CD14-positive monocyte (primary cell): ENCODE measurements around the gene NAA40. TPM values are rescaled to one million over a fixed set of nuclear protein-coding genes. Genes with fewer than 3 reads are reported as not detected.

Experiments used
- DNase-seq, 3 donors: peaks; one replicate each; pipeline ENCODE4 v3.0.0-alpha.2; 2011 to 2022
- H2AFZ ChIP-seq: 2 replicates; pipeline ENCODE4 v1.6.0; 2012; ENCODE audit warnings: mild to moderate bottlenecking, low read depth, low read length, inconsistent platforms; ENCODE audit not compliant: insufficient read depth, poor library complexity, severe bottlenecking
- H3K27ac ChIP-seq, 2 donors: 1 replicate in 1 of 2; 2 replicates in 1 of 2; pipeline ENCODE4 v1.5.1; 2012 to 2013; ENCODE audit warnings: low read length in 2 of 2, control low read depth in 1 of 2, inconsistent platforms in 1 of 2, low read depth in 1 of 2, mild to moderate bottlenecking in 1 of 2
- H3K27me3 ChIP-seq, 2 donors: one replicate each; pipeline versions ENCODE4 v1.6.0 to v1.6.1; 2011 to 2013; ENCODE audit warnings: low read length in 2 of 2; ENCODE audit not compliant: control insufficient read depth in 2 of 2, insufficient read depth in 2 of 2
- H3K36me3 ChIP-seq, 2 donors: replicated peaks in 1 of 2; 1 replicate in 1 of 2; 2 replicates in 1 of 2; pipeline versions ENCODE4 v1.5.1 to v1.6.1; 2012 to 2013; ENCODE audit warnings: low read length in 2 of 2, control low read depth in 1 of 2, inconsistent platforms in 1 of 2, mild to moderate bottlenecking in 1 of 2; ENCODE audit not compliant: insufficient read depth in 2 of 2, control insufficient read depth in 1 of 2
- H3K4me1 ChIP-seq, 2 donors: 1 replicate in 1 of 2; 2 replicates in 1 of 2; pipeline versions ENCODE4 v1.5.1 to v1.6.1; 2012 to 2013; ENCODE audit warnings: low read length in 2 of 2, control low read depth in 1 of 2, inconsistent platforms in 1 of 2, mild to moderate bottlenecking in 1 of 2, moderate library complexity in 1 of 2; ENCODE audit not compliant: insufficient read depth in 2 of 2, control insufficient read depth in 1 of 2
- H3K4me2 ChIP-seq: replicated peaks from 2 replicates; pipeline ENCODE3; 2012; ENCODE audit warnings: low read length, moderate library complexity, mild to moderate bottlenecking; ENCODE audit not compliant: poor library complexity, severe bottlenecking; ENCODE audit errors: extremely low read depth
- H3K4me3 ChIP-seq, 3 experiments: fragments of 200-600 bp in 1 of 3; sonication (generic) in 1 of 3; replicated peaks in 1 of 3; 1 replicate in 2 of 3; 2 replicates in 1 of 3; pipeline ENCODE4 v1.5.1; 2011 to 2013; ENCODE audit warnings: low read length in 3 of 3, mild to moderate bottlenecking in 3 of 3, control low read depth in 2 of 3, low read depth in 2 of 3, inconsistent platforms in 1 of 3, moderate library complexity in 1 of 3
- H3K79me2 ChIP-seq: 2 replicates; pipeline ENCODE4 v1.6.0; 2012; ENCODE audit warnings: mild to moderate bottlenecking, control low read depth, inconsistent platforms, low read length, moderate library complexity; ENCODE audit not compliant: insufficient read depth
- H3K9ac ChIP-seq: 2 replicates; pipeline ENCODE4 v1.6.0; 2017; ENCODE audit warnings: low read length, mild to moderate bottlenecking; ENCODE audit not compliant: insufficient read depth, poor library complexity, severe bottlenecking
- H3K9me3 ChIP-seq, 2 donors: replicated peaks in 1 of 2; 1 replicate in 1 of 2; 2 replicates in 1 of 2; pipeline versions ENCODE4 v1.5.1 to v1.6.1; 2012 to 2013; ENCODE audit warnings: low read length in 2 of 2, control low read depth in 1 of 2; ENCODE audit not compliant: control insufficient read depth in 1 of 2, insufficient read depth in 1 of 2
- H4K20me1 ChIP-seq: 2 replicates; pipeline ENCODE4 v1.6.0; 2012; ENCODE audit warnings: mild to moderate bottlenecking, low read length, control low read depth, moderate library complexity; ENCODE audit not compliant: insufficient read depth
- H3K27ac Mint-ChIP-seq, 7 donors: one replicate each; pipeline ENCODE4 v1.8.0; 2020; ENCODE audit warnings: mild to moderate bottlenecking in 7 of 7, mixed read lengths in 7 of 7, moderate library complexity in 6 of 7, inconsistent platforms in 2 of 7
- H3K27me3 Mint-ChIP-seq, 3 donors: one replicate each; pipeline ENCODE4 v1.8.0; 2021 to 2022; ENCODE audit warnings: low read depth in 3 of 3, mild to moderate bottlenecking in 3 of 3, mixed read lengths in 3 of 3, moderate library complexity in 3 of 3, inconsistent platforms in 1 of 3
- H3K36me3 Mint-ChIP-seq, 2 donors: one replicate each; pipeline ENCODE4 v1.8.0; 2020; ENCODE audit warnings: mixed read lengths in 2 of 2, inconsistent platforms in 1 of 2, mild to moderate bottlenecking in 1 of 2
- H3K4me1 Mint-ChIP-seq: one replicate; pipeline ENCODE4 v1.8.0; 2020; ENCODE audit warnings: mild to moderate bottlenecking, mixed read lengths
- H3K4me3 Mint-ChIP-seq, 2 donors: one replicate each; pipeline ENCODE4 v1.8.0; 2020; ENCODE audit warnings: mild to moderate bottlenecking in 2 of 2, mixed read lengths in 2 of 2, moderate library complexity in 1 of 2
- H3K9me3 Mint-ChIP-seq, 7 donors: one replicate each; pipeline ENCODE4 v1.8.0; 2020 to 2022; ENCODE audit warnings: mixed read lengths in 7 of 7, mild to moderate bottlenecking in 6 of 7, moderate library complexity in 6 of 7, inconsistent platforms in 2 of 7
- CTCF ChIP-seq: fragments of 200-600 bp; IDR thresholded peaks from one replicate; pipeline ENCODE4 v1.8.0; 2022; ENCODE audit warnings: antibody characterized with exemption, mild to moderate bottlenecking
- WGBS: methylation state at CpG from one replicate; pipeline ENCODE4 v1.1.5; 2013; ENCODE audit warnings: missing lambda C conversion rate; ENCODE audit not compliant: insufficient coverage; 5-methylcytosine and 5-hydroxymethylcytosine counted together
- intact Hi-C, 2 donors: fragments of 100-400 bp; cut with micrococcal nuclease; formaldehyde crosslinking; loops; one replicate each; pipeline versions ENCODE4 v1.15.0 to v1.15.1; 2023
- polyA plus RNA-seq, 3 donors: library from polyadenylated mRNA; depleted of rRNA in 1 of 3; unstranded in 2 of 3; stranded (reverse) in 1 of 3; fragments of 300-500 nt in 2 of 3; fragments of >200 nt in 1 of 3; fragmentation: Illumina TruSeq in 2 of 3; gene quantifications; 1 replicate in 2 of 3; 2 replicates in 1 of 3; pipeline ENCODE4 v1.2.3, GENCODE V29; 2012 to 2021

NAA40 gene
- polyA plus RNA-seq, 3 donors, result 1.5 to 14.5 (median 1.6) TPM

- peaks cover 19 to 30% of the 10 kb centered on the region in 2 donors for H3K36me3 Mint-ChIP-seq
- peaks cover 53% of the 10 kb centered on the region for H3K79me2 ChIP-seq
- DNase-seq, result no peak
- H3K4me2 ChIP-seq, result no peak overlapping the region
- no peaks in the 10 kb centered on the region for H3K9me3 Mint-ChIP-seq
- TF ChIP-seq CTCF, result no peak
- peaks cover 44% of the 10 kb centered on the region for H3K4me1 Mint-ChIP-seq
- H3K9ac ChIP-seq, result no peak overlapping the region
- H3K27ac ChIP-seq, result no peak overlapping the region
- 95% methylated on average over 3 of the region's 5 CpGs for WGBS
- peaks cover 0 to 2% (median 0%) of the 10 kb centered on the region in 3 donors for H3K27me3 Mint-ChIP-seq
- H3K4me3 Mint-ChIP-seq, result no peak overlapping the region
- H3K36me3 ChIP-seq, result peaks cover 3 to 16% of the 10 kb centered on the region in 2 donors
- H2AFZ ChIP-seq, result no peak overlapping the region
- peaks cover 15% of the 10 kb centered on the region for H4K20me1 ChIP-seq
- intact Hi-C loops, result no loop called here
- no peaks in the 10 kb centered on the region for H3K9me3 ChIP-seq
- H3K27me3 ChIP-seq, result no peaks in the 10 kb centered on the region
- peak overlapping the region in 1 of 7 donors; percentile 58 for H3K27ac Mint-ChIP-seq
- no peak overlapping the region for H3K4me3 ChIP-seq
- H3K4me1 ChIP-seq, result peaks cover 33 to 36% of the 10 kb centered on the region in 2 donors
These were observed 40.6 kb downstream of the NAA40 start for GRCh38 chr11:63979426-63979825.

- Histone ChIP-seq H3K4me1 (peaks cover 37 to 48% of the 10 kb centered on the region in 2 donors), H3K4me2 (peak overlapping the region; percentile 97), H3K27me3 (no peaks in the 10 kb centered on the region), H2AFZ (peak overlapping the region; percentile 97), H3K9me3 (no peaks in the 10 kb centered on the region), H3K4me3 (peak overlapping the region; percentile 83 to 99 (median 97)), H4K20me1 (peaks cover 36% of the 10 kb centered on the region), H3K79me2 (peaks cover 39% of the 10 kb centered on the region), H3K36me3 (peaks cover 12 to 21% of the 10 kb centered on the region in 2 donors), H3K27ac (peak overlapping the region; percentile 81 to 93), H3K9ac (peak overlapping the region; percentile 97)
- peaks cover 43% of the 10 kb centered on the region for H3K4me1 Mint-ChIP-seq
- H3K4me3 Mint-ChIP-seq, result peak overlapping the region; percentile 97 to 99
- 2% methylated on average over 11 of the region's 18 CpGs for WGBS
- peak; percentile 43 to 60 (median 46) for DNase-seq
- TF ChIP-seq CTCF, result no peak
- peaks cover 23 to 28% of the 10 kb centered on the region in 2 donors for H3K36me3 Mint-ChIP-seq
- intact Hi-C loops, result no loop called here
- peak overlapping the region; percentile 92 to 98 (median 96) for H3K27ac Mint-ChIP-seq
- peaks cover 0 to 4% (median 1%) of the 10 kb centered on the region in 3 donors for H3K27me3 Mint-ChIP-seq
- no peaks in the 10 kb centered on the region for H3K9me3 Mint-ChIP-seq
These were observed 47.0 kb downstream of the NAA40 start for GRCh38 chr11:63985812-63986155.
